HepG2 (cell line): ENCODE data around the gene TOB2. TPM values are rescaled to one million over a fixed set of nuclear protein-coding genes. Genes with fewer than 3 reads are reported as not detected.

Experiments used
- HDAC2 ChIP-seq: sonication (generic); formaldehyde crosslinking; IDR thresholded peaks from 2 replicates; pipeline ENCODE4 v1.4.0; 2020; ENCODE audit warnings: missing genetic modification reagents
- MED1 ChIP-seq: sonication (generic); formaldehyde crosslinking; IDR thresholded peaks from 2 replicates; pipeline ENCODE4 v1.4.0; 2020; ENCODE audit warnings: missing genetic modification reagents
- PHF5A ChIP-seq: IDR thresholded peaks from one replicate; pipeline ENCODE4 v1.6.1; 2018; ENCODE audit warnings: low read depth, missing genetic modification reagents; ENCODE audit not compliant: unreplicated experiment
- RFX3 ChIP-seq: IDR thresholded peaks from 2 replicates; pipeline ENCODE4 v1.6.1; 2016; ENCODE audit warnings: missing biosample characterization, missing genetic modification reagents
- ZFX ChIP-seq: sonication (generic); formaldehyde crosslinking; IDR thresholded peaks from 2 replicates; pipeline ENCODE4 v1.4.0; 2020; ENCODE audit warnings: mild to moderate bottlenecking, low read depth, missing genetic modification reagents, moderate library complexity
- ZNF441 ChIP-seq: sonication (generic); formaldehyde crosslinking; IDR thresholded peaks from 2 replicates; pipeline ENCODE4 v1.7.0; 2021; ENCODE audit warnings: missing genetic modification reagents, borderline replicate concordance
- ZNF772 ChIP-seq: sonication (generic); formaldehyde crosslinking; IDR thresholded peaks from 2 replicates; pipeline ENCODE4 v1.5.0; 2020; ENCODE audit warnings: mild to moderate bottlenecking, missing genetic modification reagents
- ZSCAN29 ChIP-seq: sonication (generic); formaldehyde crosslinking; conservative IDR thresholded peaks from 2 replicates; pipeline ENCODE4 v1.4.0; 2020; ENCODE audit warnings: mild to moderate bottlenecking, missing genetic modification reagents
- polyA plus RNA-seq, 8 experiments: library from polyadenylated mRNA; depleted of rRNA in 3 of 8; stranded (reverse) in 7 of 8; unstranded in 1 of 8; fragments of >200 nt; fragmentation: Illumina TruSeq in 4 of 8; extraction: Trizol in 4 of 8; gene quantifications; 2 replicates each; pipeline versions ENCODE4 v1.2.1 to v1.2.3, GENCODE V29; 2011 to 2016; ENCODE audit warnings: low read depth in 4 of 8, missing spikeins in 1 of 8, mixed read lengths in 1 of 8; ENCODE audit not compliant: insufficient read depth in 1 of 8
- total RNA-seq, 5 experiments: library from RNA; depleted of rRNA; stranded (reverse); fragments of >200 nt; fragmentation: Illumina TruSeq; extraction: Trizol; gene quantifications; 2 replicates each; pipeline ENCODE4 v1.2.3, GENCODE V29; 2016; ENCODE audit warnings: low read depth in 1 of 5
- TF ChIP-seq, protein P1 (sequence below): sonication (generic); formaldehyde crosslinking; conservative IDR thresholded peaks from 2 replicates; pipeline ENCODE4 v1.4.0; 2020; ENCODE audit warnings: missing genetic modification reagents
- TF ChIP-seq, protein P2 (sequence below): sonication (generic); formaldehyde crosslinking; IDR thresholded peaks from 2 replicates; pipeline ENCODE4 v1.4.0; 2020; ENCODE audit warnings: missing genetic modification reagents, borderline replicate concordance
- TF ChIP-seq, protein P3 (sequence below): sonication (generic); formaldehyde crosslinking; IDR thresholded peaks from 2 replicates; pipeline ENCODE4 v1.5.0; 2020; ENCODE audit warnings: mild to moderate bottlenecking, missing genetic modification reagents
- TF ChIP-seq, protein P4 (sequence below): sonication (generic); formaldehyde crosslinking; IDR thresholded peaks from 2 replicates; pipeline ENCODE4 v1.4.0; 2020; ENCODE audit warnings: mild to moderate bottlenecking, missing genetic modification reagents

TOB2 gene
- total and polyA plus RNA-seq, 2 of the 13 experiments (the other 11 are each of a cell fraction or from before 2014, with no cell fraction given): 12.2 to 13.7 TPM

DNA sequence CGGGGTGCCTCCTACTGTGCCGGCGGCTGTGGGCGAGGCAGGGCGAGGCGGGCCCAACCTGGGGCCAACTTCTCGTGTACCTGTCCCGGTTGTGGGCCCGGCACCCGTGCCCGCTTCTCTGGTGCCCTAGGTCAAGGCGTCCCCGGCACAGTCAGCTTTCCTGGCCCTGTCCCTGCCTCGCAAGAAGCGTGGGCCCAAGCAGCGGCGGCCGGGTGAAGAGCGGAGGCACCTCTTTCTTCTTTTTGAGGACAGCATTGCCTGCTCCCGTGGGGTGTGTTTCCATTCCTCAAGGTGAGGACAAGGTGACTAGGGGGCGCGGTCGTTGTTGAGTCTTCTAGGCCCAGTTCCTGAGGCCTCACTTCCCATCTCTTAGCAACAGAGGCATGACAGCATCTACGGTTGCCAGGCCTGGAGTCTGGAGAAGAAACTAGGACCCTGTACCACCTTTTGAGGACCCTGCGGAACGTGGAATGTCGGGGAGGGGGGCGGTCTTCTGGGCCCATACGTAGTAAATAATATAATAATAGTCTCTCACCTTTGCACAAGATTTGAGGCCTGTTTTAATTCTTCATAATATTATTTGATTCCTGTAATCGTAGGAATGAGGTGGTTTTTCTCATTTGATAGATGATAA, 22.7 kb upstream of the TOB2 start (continued):
- TF ChIP-seq, protein P1, sequence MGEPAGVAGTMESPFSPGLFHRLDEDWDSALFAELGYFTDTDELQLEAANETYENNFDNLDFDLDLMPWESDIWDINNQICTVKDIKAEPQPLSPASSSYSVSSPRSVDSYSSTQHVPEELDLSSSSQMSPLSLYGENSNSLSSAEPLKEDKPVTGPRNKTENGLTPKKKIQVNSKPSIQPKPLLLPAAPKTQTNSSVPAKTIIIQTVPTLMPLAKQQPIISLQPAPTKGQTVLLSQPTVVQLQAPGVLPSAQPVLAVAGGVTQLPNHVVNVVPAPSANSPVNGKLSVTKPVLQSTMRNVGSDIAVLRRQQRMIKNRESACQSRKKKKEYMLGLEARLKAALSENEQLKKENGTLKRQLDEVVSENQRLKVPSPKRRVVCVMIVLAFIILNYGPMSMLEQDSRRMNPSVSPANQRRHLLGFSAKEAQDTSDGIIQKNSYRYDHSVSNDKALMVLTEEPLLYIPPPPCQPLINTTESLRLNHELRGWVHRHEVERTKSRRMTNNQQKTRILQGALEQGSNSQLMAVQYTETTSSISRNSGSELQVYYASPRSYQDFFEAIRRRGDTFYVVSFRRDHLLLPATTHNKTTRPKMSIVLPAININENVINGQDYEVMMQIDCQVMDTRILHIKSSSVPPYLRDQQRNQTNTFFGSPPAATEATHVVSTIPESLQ (CRISPR knock-in tag): no peak
- no peak for TF ChIP-seq HDAC2 (CRISPR knock-in tag)
- TF ChIP-seq, protein P2, sequence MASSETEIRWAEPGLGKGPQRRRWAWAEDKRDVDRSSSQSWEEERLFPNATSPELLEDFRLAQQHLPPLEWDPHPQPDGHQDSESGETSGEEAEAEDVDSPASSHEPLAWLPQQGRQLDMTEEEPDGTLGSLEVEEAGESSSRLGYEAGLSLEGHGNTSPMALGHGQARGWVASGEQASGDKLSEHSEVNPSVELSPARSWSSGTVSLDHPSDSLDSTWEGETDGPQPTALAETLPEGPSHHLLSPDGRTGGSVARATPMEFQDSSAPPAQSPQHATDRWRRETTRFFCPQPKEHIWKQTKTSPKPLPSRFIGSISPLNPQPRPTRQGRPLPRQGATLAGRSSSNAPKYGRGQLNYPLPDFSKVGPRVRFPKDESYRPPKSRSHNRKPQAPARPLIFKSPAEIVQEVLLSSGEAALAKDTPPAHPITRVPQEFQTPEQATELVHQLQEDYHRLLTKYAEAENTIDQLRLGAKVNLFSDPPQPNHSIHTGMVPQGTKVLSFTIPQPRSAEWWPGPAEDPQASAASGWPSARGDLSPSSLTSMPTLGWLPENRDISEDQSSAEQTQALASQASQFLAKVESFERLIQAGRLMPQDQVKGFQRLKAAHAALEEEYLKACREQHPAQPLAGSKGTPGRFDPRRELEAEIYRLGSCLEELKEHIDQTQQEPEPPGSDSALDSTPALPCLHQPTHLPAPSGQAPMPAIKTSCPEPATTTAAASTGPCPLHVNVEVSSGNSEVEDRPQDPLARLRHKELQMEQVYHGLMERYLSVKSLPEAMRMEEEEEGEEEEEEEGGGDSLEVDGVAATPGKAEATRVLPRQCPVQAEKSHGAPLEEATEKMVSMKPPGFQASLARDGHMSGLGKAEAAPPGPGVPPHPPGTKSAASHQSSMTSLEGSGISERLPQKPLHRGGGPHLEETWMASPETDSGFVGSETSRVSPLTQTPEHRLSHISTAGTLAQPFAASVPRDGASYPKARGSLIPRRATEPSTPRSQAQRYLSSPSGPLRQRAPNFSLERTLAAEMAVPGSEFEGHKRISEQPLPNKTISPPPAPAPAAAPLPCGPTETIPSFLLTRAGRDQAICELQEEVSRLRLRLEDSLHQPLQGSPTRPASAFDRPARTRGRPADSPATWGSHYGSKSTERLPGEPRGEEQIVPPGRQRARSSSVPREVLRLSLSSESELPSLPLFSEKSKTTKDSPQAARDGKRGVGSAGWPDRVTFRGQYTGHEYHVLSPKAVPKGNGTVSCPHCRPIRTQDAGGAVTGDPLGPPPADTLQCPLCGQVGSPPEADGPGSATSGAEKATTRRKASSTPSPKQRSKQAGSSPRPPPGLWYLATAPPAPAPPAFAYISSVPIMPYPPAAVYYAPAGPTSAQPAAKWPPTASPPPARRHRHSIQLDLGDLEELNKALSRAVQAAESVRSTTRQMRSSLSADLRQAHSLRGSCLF: no peak
- TF ChIP-seq ZNF441 (CRISPR knock-in tag): 0 out of 2 replicates have a peak, but pooled peaks have one; percentile 25
- TF ChIP-seq ZFX (CRISPR knock-in tag): peak; percentile 81
- TF ChIP-seq, protein P3, sequence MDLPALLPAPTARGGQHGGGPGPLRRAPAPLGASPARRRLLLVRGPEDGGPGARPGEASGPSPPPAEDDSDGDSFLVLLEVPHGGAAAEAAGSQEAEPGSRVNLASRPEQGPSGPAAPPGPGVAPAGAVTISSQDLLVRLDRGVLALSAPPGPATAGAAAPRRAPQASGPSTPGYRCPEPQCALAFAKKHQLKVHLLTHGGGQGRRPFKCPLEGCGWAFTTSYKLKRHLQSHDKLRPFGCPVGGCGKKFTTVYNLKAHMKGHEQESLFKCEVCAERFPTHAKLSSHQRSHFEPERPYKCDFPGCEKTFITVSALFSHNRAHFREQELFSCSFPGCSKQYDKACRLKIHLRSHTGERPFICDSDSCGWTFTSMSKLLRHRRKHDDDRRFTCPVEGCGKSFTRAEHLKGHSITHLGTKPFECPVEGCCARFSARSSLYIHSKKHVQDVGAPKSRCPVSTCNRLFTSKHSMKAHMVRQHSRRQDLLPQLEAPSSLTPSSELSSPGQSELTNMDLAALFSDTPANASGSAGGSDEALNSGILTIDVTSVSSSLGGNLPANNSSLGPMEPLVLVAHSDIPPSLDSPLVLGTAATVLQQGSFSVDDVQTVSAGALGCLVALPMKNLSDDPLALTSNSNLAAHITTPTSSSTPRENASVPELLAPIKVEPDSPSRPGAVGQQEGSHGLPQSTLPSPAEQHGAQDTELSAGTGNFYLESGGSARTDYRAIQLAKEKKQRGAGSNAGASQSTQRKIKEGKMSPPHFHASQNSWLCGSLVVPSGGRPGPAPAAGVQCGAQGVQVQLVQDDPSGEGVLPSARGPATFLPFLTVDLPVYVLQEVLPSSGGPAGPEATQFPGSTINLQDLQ (CRISPR knock-in tag): no peak; the same call in 1 of the 2 replicates
- TF ChIP-seq, protein P4, sequence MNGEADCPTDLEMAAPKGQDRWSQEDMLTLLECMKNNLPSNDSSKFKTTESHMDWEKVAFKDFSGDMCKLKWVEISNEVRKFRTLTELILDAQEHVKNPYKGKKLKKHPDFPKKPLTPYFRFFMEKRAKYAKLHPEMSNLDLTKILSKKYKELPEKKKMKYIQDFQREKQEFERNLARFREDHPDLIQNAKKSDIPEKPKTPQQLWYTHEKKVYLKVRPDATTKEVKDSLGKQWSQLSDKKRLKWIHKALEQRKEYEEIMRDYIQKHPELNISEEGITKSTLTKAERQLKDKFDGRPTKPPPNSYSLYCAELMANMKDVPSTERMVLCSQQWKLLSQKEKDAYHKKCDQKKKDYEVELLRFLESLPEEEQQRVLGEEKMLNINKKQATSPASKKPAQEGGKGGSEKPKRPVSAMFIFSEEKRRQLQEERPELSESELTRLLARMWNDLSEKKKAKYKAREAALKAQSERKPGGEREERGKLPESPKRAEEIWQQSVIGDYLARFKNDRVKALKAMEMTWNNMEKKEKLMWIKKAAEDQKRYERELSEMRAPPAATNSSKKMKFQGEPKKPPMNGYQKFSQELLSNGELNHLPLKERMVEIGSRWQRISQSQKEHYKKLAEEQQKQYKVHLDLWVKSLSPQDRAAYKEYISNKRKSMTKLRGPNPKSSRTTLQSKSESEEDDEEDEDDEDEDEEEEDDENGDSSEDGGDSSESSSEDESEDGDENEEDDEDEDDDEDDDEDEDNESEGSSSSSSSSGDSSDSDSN: peak; percentile 2; the same call in 1 of the 2 replicates
- no peak for TF ChIP-seq PHF5A (CRISPR knock-in tag)
- no peak for TF ChIP-seq MED1 (CRISPR knock-in tag)
- TF ChIP-seq RFX3 (CRISPR knock-in tag): 0 out of 2 replicates have a peak, but pooled peaks have one; percentile 10
- no peak; the same call in 1 of the 2 replicates for TF ChIP-seq ZNF772 (CRISPR knock-in tag)
- TF ChIP-seq ZSCAN29 (CRISPR knock-in tag): 0 out of 2 replicates have a peak, but pooled peaks have one; percentile 52
